GM12891 (cell line): ENCODE results near the gene ASB7.

Experiments used
- PAX5 ChIP-seq: IDR thresholded peaks from 2 replicates; pipeline ENCODE4 v1.6.1; 2011; ENCODE audit warnings: low read length, moderate library complexity, mild to moderate bottlenecking; ENCODE audit not compliant: insufficient read depth, severe bottlenecking
- POLR2A ChIP-seq: IDR thresholded peaks from 2 replicates; pipeline ENCODE4 v1.6.1; 2011; ENCODE audit warnings: low read depth, low read length, control low read depth

- no peak for TF ChIP-seq POLR2A
- no peak for TF ChIP-seq PAX5
These were observed 85.3 kb downstream of the ASB7 start for GRCh38 chr15:100687582-100688141.
